Mammary epithelial cell (primary cell): Measurements from ENCODE around the gene MEG3.

Source experiments
- CTCF ChIP-seq, 2 donors: IDR thresholded peaks in 1 of 2; conservative IDR thresholded peaks in 1 of 2; 2 replicates each; pipeline ENCODE4 v1.5.1; 2011 to 2012; ENCODE audit warnings: inconsistent platforms in 2 of 2, low read length in 2 of 2, mild to moderate bottlenecking in 2 of 2, control low read depth in 1 of 2, low read depth in 1 of 2; ENCODE audit not compliant: insufficient read depth in 1 of 2; ENCODE audit errors: extremely low read depth in 1 of 2
- EZH2 ChIP-seq: IDR thresholded peaks from 2 replicates; pipeline ENCODE4 v1.6.1; 2012; ENCODE audit warnings: low read length, inconsistent platforms, borderline replicate concordance

- TF ChIP-seq CTCF (conservative IDR thresholded peaks at IDR 0.05 in 1 of 2, IDR thresholded peaks at IDR 0.05 in 1 of 2; ENCODE audit: extremely low read depth in 1 of 2, insufficient read depth in 1 of 2, low read depth in 1 of 2, low read length in 2 of 2) (no peak), EZH2 (no peak)
Observed at GRCh38 chr14:100844846-100845245, 18.9 kb downstream of the MEG3 start.
